HPDE6-E6E7 (cell line): ENCODE measurements around the gene GRHL1.
"Not testable (repeated sequence)": the region's sequence is repeated elsewhere in the genome, so short reads cannot be mapped to it uniquely, and the experiment has no call there.

Experiments used
- DNase-seq: peaks from one replicate; pipeline ENCODE4 v3.0.0; 2011; ENCODE audit warnings: missing footprints; ENCODE audit errors: extremely low spot score

Gene GRHL1

DNA sequence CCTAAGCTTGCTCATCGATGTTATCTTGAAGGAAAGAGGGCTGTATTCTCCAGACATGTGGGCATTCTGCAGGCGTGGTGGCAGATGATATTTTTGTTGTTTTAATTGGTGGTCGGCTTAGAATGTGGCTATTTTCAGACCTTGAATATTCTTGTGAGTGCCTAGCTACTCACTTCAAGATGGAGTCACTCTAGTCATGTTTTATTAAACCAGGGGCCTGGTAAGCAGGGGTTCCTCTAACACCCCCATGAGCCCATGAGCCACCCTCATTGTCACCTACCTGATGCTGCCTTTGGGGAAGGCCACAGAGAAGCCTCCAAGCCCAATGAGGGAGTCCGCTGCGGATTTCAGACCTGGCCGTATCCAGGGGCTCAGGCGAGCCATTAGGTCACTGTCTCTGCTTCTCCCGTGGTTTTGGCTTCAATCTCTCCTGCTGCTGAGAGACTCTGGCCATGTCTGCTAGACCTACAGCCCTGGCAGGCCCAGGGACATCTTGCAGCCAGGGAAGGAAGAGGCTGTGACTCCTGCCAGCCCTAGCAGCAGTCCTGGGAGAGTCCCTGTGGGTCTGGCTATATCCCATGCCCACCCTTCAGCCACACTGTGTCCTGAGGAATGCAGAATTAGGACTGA, 75.6 kb downstream of the GRHL1 start:
- DNase-seq: no peak

DNA sequence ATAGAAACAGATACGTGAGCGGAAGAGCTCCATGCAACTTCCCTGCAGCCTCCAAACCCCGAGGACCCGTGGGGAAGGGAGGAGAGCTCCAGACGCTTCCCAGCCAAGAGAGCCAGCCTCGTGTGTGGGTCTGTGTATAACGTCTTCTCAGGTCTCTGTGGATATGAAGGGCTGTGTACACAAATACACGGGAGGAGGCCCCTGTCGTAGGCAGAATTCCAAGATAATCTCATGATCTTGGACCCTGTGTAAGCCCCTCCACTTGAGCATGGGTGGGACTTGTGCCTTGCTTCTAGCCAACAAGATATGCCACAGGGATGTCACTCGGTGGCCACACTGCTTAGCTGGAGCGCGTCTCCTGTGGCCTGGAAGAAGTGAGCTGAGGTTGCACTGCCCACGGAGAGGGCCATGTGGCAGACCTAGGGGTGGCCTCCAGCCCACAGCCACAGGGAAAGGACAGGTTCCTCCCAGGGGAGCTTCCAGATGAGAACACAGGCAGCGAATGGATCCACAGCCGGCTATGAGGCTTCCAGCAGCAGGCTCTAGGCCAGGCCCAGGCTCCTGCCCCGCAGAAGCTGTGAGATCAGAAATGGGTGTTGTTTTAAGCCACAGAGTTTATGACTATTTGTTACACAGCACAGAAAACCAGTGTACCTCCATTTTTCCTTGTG, 76.3 kb downstream of the GRHL1 start:
- no peak for DNase-seq

DNA sequence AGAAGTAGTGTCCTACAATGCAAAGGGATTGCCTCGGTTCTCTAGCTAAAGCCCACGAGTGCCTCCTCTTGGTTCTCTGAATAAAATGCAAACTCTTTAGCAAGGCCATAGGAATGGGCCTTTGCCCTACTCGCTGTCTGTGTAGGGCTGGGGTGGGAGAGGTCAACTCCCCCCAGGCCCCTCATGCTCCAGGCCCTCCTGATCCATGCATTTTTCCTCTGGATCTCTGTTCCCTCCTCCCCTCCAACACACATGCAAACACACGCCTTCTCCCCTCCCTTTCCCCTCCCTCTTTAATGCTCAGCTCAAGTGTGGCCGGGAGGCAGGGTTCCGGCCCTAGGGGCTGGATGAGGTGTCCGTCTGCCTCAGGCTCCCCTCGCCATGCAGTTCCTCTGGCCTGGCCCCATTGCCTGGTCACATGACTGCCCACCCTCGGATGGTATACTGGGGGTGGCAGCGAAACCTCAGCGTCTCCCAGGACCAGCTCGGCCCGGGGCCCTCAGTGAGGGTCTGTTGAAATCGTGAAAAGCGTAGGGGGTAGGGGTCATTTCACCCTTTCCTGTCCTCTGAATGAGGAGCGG, 77.0 kb downstream of the GRHL1 start:
- DNase-seq: no peak

DNA sequence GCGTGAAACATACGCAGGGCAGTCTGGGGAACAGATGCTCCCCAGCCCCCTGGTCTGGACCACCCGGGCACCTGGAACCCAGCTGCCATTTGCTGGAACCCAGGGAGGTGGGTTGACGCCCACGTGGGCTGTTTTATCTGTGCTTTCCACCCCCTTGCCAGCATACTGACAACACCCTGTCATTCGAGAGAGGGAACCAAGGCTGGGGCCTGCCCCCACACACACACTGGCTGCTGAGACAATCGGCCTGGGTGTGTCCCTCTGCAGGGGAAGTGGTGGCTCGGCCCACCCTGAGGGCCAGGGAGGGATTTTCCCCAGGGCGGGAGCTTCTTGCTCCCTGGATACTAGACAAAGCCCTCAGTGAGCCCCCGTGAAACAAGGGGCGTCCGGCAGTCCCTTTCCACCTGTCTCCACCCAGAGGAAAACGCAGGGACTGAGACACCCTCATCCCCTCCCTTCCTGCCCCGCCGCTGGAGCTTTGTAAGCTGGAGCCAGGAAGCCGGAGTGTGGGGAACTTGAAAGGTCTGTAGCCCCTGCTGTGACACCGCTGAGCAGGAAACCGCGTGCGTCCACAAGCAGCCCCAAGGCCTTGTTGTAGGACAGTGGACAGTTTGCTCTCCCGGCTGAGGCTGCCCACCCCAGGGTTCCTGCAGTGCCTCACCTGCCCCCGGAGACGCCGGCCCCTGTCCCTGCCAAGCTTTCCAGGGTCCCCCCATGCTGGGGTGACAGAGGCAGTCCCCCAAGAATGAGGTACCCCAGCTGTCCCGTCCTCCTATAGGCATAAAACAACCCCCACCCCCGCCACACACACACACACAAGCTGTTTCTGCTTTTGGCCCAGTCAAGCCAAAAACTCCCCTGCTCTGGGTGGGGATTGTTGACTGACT, 77.7 kb downstream of the GRHL1 start:
- DNase-seq: no peak

DNA sequence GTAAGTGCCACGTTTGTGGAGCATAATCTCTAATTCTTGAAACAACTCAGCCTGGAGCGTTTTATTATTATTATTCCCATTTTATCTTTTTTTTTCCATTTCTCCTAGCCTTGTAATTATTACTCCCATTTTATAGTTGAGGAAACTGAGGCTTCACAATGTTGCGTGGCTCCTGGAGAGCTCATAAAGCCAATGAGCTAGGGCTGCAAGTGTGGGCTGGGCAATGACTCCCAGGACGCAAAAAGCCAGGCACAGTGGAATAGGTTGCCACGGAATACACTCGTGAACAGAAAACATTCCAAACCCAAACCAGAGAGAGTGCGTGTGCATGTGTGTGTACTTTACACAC, 78.4 kb downstream of the GRHL1 start:
- no peak for DNase-seq

DNA sequence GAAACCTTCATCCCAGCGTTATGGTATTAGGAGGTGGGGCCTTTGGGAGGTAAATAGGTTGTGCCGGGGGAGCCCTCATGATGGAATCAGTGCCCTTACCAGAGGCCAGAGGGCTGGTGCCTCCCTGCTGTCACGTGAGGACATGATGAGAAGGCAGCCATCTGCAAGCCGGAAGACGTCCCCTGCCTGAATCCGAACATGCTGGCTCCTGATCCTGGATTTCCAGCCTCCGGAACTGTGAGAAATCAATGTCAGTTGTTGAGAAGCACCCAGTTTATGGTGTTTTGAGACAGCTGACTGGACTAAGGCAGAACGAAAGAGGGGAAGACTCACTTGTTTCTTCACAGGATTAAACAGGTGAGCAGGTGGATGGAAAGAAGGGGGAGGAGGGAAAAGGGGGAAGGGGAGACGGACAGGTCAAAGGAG, 78.8 kb downstream of the GRHL1 start:
- no peak for DNase-seq

DNA sequence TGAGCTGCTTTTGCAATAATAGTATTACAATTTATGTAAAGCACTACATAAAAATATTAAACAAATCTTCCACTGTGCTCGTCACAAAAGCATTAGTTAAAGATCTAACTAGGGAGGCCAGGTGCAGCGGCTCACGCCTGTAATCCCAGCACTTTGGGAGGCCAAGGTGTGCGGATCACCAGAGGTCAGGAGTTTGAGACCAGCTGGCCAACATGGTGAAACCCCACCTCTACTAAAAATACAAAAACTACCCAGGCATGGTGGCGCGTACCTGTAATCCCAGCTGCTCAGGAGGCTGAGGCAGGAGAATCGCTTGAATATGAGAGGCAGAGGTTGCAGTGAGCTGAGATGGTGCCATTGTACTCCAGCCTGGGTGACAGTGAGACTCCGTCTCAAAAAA, 79.3 kb downstream of the GRHL1 start:
- not testable (repeated sequence) for DNase-seq

DNA sequence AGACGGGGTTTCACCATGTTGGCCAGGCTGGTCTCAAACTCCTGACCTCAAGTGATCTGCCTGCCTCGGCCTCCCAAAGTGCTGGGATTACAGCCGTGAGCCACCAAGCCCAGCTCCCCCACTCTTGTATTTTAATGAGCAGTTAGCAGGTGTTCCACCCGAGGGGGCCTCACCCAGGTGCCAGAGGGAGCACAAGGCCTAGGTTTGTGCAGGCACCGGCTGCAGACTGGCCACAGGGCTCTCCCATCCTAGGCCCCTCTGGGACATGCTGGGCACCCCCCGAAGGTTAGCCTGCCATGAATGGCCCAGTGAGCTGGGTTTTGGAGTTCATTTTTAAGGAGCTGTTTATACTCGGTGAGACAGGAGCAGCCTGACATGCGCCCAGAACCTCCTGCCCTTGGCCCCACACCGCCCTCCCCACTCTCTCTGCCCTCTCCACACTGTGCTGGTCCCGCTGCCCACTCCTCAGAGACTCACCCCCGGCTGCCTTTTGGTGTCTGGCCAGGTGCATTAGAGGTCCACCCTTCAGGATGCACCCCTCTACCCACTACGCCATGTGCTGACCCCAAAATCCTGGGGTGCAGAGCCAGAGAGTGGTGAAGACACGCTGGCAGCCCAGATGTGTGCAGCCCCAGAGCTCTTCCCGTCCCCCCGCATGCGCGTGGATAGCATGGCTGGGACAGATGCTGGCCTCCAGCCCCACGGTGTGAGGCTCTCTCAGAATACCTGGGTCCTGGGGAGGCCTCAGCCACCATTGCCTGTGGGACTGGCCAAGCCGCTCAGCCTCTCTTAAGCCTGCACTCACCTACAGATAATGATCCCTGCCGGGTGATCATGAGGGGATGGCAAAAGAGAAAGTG, 80.6 kb downstream of the GRHL1 start:
- no peak for DNase-seq

DNA sequence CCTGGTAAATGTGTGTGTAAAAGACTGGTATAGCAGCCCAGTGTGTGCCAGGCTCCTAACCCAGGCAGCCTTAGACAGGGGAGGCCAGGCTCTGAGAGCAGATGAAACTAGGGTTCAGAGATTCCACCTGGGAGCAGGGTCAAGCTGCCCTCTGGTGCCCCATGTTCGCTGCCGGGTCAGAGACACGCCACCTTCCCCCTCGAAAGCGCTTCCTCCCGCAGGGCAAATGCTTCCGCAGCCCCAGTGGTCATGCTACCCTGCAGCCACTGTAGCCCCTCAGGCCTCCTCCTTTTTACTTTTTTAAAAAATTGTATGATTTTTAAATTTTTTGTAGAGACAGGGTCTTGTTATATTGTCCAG, 81.2 kb downstream of the GRHL1 start:
- no peak for DNase-seq

DNA sequence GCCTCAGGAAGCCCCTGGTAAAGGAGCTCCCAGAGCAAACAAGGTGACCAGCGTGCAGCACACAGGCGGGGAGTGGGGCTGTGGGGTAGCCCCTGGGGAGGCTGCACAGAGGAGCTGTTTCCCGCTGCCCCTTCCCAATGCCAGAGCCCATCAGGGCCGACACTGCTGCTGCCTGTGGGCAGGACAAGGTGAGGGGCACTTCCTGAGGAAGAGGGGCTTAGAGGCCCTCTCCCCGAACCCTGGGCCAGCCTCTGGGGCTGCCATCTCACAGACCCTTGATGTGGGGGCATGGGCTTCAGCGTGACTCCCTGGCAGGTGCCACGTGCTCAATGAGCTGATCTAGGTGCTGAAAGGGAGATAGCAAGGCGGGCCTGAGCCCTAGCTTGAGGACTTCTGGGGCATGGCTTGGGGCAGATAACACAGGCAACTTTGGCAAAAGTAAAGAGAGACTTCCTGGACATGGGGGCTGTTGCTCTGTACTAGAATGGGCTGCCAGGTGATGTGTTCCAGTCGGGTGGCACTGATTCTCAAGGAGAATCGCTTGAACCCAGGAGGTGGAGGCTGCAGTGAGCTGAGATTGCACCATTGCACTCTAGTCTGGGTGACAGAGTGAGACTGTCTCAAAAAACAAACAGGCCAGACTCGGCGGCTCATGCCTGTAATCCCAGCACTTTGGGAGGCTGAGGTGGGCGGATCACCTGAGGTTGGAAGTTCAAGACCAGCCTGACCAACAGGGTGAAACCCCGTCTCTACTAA, 81.9 kb downstream of the GRHL1 start:
- no peak for DNase-seq

DNA sequence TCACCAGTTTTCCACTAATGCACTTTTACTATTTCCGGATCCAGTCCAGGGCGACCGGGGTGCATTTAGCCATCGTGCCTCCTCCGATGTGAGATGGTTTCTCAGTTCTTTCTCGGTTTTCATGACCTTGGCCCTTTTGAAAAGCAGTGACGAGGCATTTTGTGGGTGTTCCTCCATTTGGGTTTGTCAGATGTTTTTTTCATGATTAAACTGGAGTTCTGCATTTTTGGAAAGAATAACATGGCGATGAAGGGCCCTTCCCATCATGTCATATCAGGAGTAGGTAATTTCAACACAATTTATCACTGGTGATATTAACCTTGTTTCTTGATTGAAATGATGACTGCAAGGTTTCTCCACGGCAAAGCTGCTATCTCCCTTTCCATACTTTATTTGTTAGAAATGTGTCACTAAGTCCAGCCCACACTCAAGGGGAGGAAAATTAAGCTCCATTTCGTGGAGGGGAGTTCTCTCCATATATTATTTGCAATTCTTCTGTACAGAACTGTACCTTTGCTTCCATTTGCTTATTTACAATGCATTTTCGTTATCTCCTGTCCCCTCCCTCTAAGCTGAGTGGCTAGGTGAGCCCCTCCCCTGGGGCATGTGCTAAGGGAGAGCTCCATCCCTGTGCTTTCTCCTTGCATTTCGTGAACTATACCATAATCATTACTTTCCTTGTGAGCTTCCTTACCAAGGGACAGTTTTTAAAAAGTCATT, 83.0 kb downstream of the GRHL1 start:
- no peak for DNase-seq

DNA sequence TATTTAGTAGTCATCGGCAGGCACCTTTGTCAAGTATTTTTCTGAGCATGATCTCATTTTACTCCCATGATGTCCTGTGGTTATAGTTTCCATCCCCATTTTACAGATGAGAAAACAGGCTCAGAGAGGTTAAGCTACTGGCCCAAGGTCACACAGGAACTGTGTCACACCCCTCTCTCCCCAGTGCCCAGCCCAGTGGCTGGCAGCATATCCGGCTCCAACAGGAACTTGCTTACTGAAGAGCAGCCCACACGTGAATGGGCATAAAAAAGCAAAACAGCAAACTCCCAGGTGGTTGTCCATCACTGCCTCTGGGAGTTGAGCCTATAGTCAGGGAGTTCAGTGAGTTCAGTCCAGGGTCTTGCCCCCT, 83.5 kb downstream of the GRHL1 start:
- no peak for DNase-seq

DNA sequence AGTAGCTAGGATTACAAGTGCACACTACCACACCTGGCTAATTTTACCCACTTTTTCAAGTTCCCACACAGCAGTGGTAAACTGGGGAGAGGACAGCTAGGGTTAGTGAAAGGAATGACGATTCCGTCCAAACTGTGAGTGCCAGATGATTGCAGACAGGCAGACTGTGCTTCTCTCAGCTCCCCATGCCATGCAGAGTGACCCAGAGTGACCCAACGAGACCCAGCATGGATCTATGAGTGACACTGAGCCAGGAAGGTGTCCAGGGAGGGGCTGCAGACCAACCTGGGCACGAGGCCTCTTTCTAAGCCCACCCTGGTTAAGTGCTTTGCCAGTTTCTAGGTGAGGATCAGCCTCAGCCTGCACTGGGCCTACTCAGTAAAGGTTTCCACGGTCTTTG, 84.1 kb downstream of the GRHL1 start:
- no peak for DNase-seq

DNA sequence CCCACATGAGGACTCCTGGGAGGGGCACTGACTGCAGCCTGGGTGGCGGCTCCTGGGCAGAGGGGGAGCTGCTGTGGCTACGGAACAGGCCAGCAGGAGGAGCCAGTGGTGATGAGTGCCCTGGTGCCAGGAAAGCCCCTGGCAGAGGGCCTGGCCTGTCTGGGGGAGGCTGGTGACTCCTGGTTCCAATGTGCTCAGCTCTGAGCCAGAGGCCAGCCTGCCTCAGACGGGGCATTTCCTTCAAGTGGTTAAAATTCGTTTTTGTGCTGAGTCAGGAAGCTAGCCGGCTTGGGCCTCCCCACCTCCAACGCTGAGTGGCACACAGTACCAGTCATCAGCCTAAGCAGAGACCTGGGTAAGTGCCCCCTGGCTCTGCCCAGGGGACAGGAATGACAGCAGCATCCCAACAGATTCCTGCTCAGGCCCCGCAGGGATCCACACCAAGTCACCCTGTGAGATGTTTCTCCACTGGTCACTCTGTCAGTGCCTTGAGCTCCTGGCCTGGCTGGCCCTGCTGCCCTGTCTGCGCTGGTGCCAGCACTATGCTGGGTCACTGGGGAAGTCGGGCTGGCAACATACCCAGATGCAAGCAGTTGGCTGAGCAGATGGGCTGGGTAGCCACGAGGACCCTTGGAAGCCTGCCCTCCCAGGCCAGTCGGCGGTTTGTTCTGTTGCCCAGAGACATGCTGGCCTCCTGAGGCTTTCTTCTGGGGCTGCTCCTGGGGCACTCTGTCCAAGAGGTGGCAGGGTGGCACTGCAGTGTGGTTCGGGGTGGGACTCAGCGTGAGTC, 84.8 kb downstream of the GRHL1 start:
- DNase-seq: peak; percentile 49

DNA sequence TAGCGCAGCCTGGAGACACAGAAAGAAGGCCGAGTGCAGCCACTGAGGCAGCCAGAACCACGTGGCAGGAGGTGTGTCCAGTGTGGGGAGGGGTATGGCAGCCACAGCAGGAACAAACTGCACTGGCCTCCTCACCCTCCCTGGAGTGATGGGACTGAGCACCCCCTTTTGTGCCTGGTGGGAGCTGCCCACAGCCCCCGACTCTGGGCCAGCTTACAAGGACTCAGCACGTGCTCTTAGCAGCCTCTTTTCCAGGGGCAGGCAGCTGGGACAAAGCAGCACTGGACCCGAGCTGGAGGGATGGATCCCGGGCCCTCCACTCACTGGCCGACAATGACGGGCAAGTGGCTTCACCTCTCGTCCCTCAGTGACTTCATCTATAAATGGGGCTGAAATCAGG, 86.6 kb downstream of the GRHL1 start:
- no peak for DNase-seq

DNA sequence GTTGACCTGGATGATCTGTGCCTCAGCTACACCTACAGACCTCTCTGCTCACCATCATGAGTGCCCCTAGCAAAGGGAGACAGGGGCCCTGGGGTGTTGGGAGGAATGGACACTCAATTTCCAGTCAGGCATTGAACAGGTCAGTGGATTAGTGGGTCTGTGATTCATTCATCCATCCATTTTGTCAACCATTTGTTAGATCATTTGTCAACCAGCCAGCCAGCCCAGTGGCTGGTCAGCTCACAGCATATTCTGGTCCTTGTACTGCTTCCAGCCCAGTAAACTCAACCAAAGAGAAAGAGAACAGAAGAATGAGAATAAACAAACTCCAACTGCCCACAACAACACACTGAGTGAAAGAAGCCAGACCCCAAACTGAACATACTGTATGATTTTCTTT, 87.2 kb downstream of the GRHL1 start:
- no peak for DNase-seq

DNA sequence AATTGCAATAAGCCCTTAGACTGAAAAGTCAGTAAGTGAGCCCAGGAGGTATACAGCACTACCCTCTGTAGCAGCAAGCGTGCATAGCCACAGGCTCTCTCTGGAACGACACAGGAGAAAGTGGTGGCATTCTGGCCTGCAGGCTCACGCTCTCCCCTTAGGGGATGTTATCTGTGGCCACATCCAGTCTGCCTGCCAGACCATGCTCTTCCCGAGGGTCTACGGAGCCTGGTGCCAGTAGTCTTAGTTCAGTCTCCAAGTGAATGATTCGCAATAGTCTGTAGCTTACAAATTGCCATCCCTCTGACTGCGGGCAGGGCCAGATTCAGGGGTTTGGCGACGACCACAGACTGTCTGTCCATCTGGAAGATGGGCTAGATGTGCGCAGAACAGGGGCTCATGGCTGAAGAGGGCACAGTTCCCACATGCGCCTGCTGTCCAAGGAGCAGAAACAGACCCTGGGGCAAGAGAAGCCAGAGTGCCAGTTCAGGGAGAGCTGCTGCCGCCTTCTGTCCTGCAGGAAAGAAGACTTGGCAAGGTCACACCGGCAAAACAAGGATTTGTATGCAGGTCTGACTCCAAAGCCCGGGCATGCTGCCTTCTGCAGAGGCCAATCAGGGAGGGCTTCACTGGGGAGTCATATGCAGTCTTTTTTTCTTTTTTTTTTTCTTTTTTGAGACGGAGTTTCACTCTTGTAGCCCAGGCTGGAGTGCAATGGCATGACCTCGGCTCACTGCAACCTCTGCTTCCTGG, 88.3 kb downstream of the GRHL1 start:
- no peak for DNase-seq

DNA sequence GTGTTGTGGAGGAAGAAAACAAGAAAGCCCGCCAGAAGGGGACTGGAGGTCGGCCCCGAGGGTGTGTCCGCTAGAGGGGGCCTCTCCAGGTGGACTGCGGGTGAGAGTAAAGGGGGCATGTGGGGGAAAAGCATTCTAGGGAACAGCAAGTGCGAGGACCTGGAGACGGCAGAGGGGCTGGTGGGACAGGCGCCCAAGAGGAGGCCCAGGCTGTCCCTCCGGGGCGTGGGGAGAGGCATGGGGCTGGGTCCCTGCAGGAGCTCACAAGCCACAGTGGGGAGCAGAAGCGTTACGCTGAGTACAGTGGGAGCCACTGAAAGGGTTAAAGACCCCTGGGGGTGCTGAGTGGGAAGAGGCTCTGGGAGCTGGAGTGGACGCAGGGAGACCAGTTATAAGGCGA, 90.2 kb downstream of the GRHL1 start:
- DNase-seq: no peak
